WTC11 (cell line): ENCODE measurements around the gene PDSS2. TPM values are rescaled to one million over a fixed set of nuclear protein-coding genes. Genes with fewer than 3 reads are reported as not detected.

Experiments
- ATAC-seq: fragments of 200-7000 bp; cut with Tn5 transposase; 2 replicates; pipeline ENCODE4 v1.10.0; 2021; ENCODE audit warnings: mild to moderate bottlenecking, moderate library complexity
- CTCF ChIA-PET: fragments of 300-600 bp; sonication (Branson Sonifier 250); formaldehyde crosslinking; loops from one replicate; lab custom pipeline; 2021; ENCODE audit warnings: antibody characterized with exemption; lab: Charles Lee
- POLR2A ChIA-PET: fragments of 350-600 bp; sonication (Branson Sonifier 250); formaldehyde crosslinking; loops from one replicate; lab custom pipeline; 2021; ENCODE audit warnings: antibody characterized with exemption; lab: Charles Lee
- DNase-seq: peaks from one replicate; pipeline ENCODE4 v3.0.0; 2021; ENCODE audit warnings: low spot score
- H3K27ac Mint-ChIP-seq: 2 replicates; pipeline ENCODE4 v1.8.0; 2021; ENCODE audit warnings: mixed read lengths
- H3K27me3 Mint-ChIP-seq: 2 replicates; pipeline ENCODE4 v1.8.0; 2021; ENCODE audit warnings: low read depth, mild to moderate bottlenecking, moderate library complexity, mixed read lengths
- H3K36me3 Mint-ChIP-seq: 2 replicates; pipeline ENCODE4 v1.8.0; 2021; ENCODE audit warnings: mixed read lengths
- H3K4me1 Mint-ChIP-seq: 2 replicates; pipeline ENCODE4 v1.8.0; 2022; ENCODE audit warnings: mixed read lengths
- H3K4me3 Mint-ChIP-seq: 2 replicates; pipeline ENCODE4 v1.8.0; 2021; ENCODE audit warnings: mild to moderate bottlenecking, moderate library complexity, mixed read lengths
- H3K9me3 Mint-ChIP-seq: 2 replicates; pipeline ENCODE4 v1.8.0; 2021; ENCODE audit warnings: mixed read lengths
- CREM ChIP-seq: sonication (generic); formaldehyde crosslinking; IDR thresholded peaks from 2 replicates; pipeline ENCODE4 v1.8.1; 2022; ENCODE audit warnings: mild to moderate bottlenecking, missing genetic modification reagents, moderate library complexity
- ELF4 ChIP-seq: sonication (generic); formaldehyde crosslinking; IDR thresholded peaks from 2 replicates; pipeline ENCODE4 v1.8.1; 2022; ENCODE audit warnings: low read depth, mild to moderate bottlenecking, moderate library complexity, missing genetic modification reagents
- ETV6 ChIP-seq: sonication (generic); formaldehyde crosslinking; IDR thresholded peaks from 2 replicates; pipeline ENCODE4 v1.8.1; 2022; ENCODE audit warnings: mild to moderate bottlenecking, missing genetic modification reagents
- GABPB1 ChIP-seq: sonication (generic); formaldehyde crosslinking; IDR thresholded peaks from 2 replicates; pipeline ENCODE4 v1.8.1; 2023; ENCODE audit warnings: mild to moderate bottlenecking, missing genetic modification reagents
- GRHL2 ChIP-seq: fragments of 250-450 bp; sonication (Bioruptor Pico); IDR thresholded peaks from 2 replicates; pipeline ENCODE4 v1.8.0; 2022; ENCODE audit warnings: mild to moderate bottlenecking, moderate library complexity; ENCODE audit not compliant: insufficient replicate concordance, severe bottlenecking
- JUN ChIP-seq: sonication (generic); formaldehyde crosslinking; IDR thresholded peaks from 2 replicates; pipeline ENCODE4 v1.8.0; 2023; ENCODE audit warnings: mild to moderate bottlenecking, missing genetic modification reagents
- MXD4 ChIP-seq: fragments of 250-450 bp; sonication (Bioruptor Pico); IDR thresholded peaks from 2 replicates; pipeline ENCODE4 v1.8.0; 2021; ENCODE audit warnings: mild to moderate bottlenecking, moderate library complexity, borderline replicate concordance
- NR3C1 ChIP-seq: sonication (generic); formaldehyde crosslinking; conservative IDR thresholded peaks from 2 replicates; pipeline ENCODE4 v1.8.1; 2023; ENCODE audit warnings: low read depth, mild to moderate bottlenecking, missing genetic modification reagents
- OVOL2 ChIP-seq: fragments of 250-450 bp; sonication (Bioruptor Pico); IDR thresholded peaks from 2 replicates; pipeline ENCODE4 v1.9.0; 2021; ENCODE audit warnings: mild to moderate bottlenecking, borderline replicate concordance
- RORB ChIP-seq: fragments of 250-450 bp; sonication (Bioruptor Pico); IDR thresholded peaks from 2 replicates; pipeline ENCODE4 v1.9.0; 2021; ENCODE audit warnings: mild to moderate bottlenecking
- SMAD4 ChIP-seq: sonication (generic); formaldehyde crosslinking; IDR thresholded peaks from 2 replicates; pipeline ENCODE4 v1.8.0; 2022; ENCODE audit warnings: mild to moderate bottlenecking, missing genetic modification reagents
- TCF7 ChIP-seq: sonication (generic); formaldehyde crosslinking; IDR thresholded peaks from 2 replicates; pipeline ENCODE4 v1.8.0; 2022; ENCODE audit warnings: mild to moderate bottlenecking, low read depth, missing genetic modification reagents, moderate library complexity
- USF2 ChIP-seq: sonication (generic); formaldehyde crosslinking; IDR thresholded peaks from 2 replicates; pipeline ENCODE4 v1.8.1; 2023; ENCODE audit warnings: mild to moderate bottlenecking, missing genetic modification reagents, moderate library complexity
- ZNF121 ChIP-seq: sonication (generic); formaldehyde crosslinking; IDR thresholded peaks from 2 replicates; pipeline ENCODE4 v1.8.0; 2023; ENCODE audit warnings: missing genetic modification reagents
- ZNF138 ChIP-seq: sonication (generic); formaldehyde crosslinking; conservative IDR thresholded peaks from 2 replicates; pipeline ENCODE4 v1.8.1; 2022; ENCODE audit warnings: mild to moderate bottlenecking, moderate library complexity, missing genetic modification reagents
- ZNF671 ChIP-seq: fragments of 250-450 bp; sonication (Bioruptor Pico); IDR thresholded peaks from 2 replicates; pipeline ENCODE4 v1.8.0; 2021; ENCODE audit warnings: mild to moderate bottlenecking
- total RNA-seq: library from RNA; stranded (reverse); gene quantifications from 3 replicates; pipeline ENCODE4 v1.2.3, GENCODE V29; 2021
- TF ChIP-seq, protein P1 (sequence below): sonication (generic); formaldehyde crosslinking; IDR thresholded peaks from 2 replicates; pipeline ENCODE4 v1.8.0; 2022; ENCODE audit warnings: mild to moderate bottlenecking, missing genetic modification reagents
- TF ChIP-seq, protein P2 (sequence below): sonication (generic); formaldehyde crosslinking; IDR thresholded peaks from 2 replicates; pipeline ENCODE4 v1.8.1; 2023; ENCODE audit warnings: mild to moderate bottlenecking, missing genetic modification reagents
- TF ChIP-seq, protein P3 (sequence below): sonication (generic); formaldehyde crosslinking; IDR thresholded peaks from 2 replicates; pipeline ENCODE4 v1.8.0; 2023; ENCODE audit warnings: mild to moderate bottlenecking, missing genetic modification reagents
- TF ChIP-seq, protein P4 (sequence below): sonication (generic); formaldehyde crosslinking; IDR thresholded peaks from 2 replicates; pipeline ENCODE4 v1.8.1; 2022; ENCODE audit warnings: low read depth, mild to moderate bottlenecking, moderate library complexity, missing genetic modification reagents, borderline replicate concordance
- TF ChIP-seq, protein P5 (sequence below): sonication (generic); formaldehyde crosslinking; IDR thresholded peaks from 2 replicates; pipeline ENCODE4 v1.8.0; 2023; ENCODE audit warnings: missing genetic modification reagents, mild to moderate bottlenecking, borderline replicate concordance
- TF ChIP-seq, protein P6 (sequence below): sonication (generic); formaldehyde crosslinking; IDR thresholded peaks from 2 replicates; pipeline ENCODE4 v1.8.1; 2023; ENCODE audit warnings: mild to moderate bottlenecking, missing genetic modification reagents

PDSS2 gene
- total RNA-seq, 1 experiment from 2014 or later, result 18.3 TPM

DNA sequence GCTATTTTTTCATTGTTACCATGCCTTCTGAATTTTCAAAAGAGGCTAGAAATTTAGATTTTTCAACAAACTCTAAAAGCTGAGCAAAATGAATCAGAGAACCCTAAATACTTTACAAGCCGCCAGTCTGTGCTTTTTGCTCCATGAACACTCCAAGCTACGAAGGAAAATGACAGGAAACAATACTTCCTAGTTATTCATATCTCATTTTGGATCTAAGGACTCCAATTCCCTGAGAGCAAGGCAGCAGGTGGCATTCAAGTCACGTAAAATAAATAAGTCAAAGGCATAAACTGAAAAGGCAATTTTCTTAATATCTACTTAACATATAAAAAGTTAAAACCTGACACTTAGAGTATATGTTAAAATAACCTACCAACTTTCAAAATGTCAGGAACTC is 50.6 kb downstream of the PDSS2 start:
- TF ChIP-seq TCF7 (CRISPR knock-in tag), result no peak
- no peak for TF ChIP-seq ETV6 (CRISPR knock-in tag)
- TF ChIP-seq ZNF671, result no peak
- TF ChIP-seq, protein P1, sequence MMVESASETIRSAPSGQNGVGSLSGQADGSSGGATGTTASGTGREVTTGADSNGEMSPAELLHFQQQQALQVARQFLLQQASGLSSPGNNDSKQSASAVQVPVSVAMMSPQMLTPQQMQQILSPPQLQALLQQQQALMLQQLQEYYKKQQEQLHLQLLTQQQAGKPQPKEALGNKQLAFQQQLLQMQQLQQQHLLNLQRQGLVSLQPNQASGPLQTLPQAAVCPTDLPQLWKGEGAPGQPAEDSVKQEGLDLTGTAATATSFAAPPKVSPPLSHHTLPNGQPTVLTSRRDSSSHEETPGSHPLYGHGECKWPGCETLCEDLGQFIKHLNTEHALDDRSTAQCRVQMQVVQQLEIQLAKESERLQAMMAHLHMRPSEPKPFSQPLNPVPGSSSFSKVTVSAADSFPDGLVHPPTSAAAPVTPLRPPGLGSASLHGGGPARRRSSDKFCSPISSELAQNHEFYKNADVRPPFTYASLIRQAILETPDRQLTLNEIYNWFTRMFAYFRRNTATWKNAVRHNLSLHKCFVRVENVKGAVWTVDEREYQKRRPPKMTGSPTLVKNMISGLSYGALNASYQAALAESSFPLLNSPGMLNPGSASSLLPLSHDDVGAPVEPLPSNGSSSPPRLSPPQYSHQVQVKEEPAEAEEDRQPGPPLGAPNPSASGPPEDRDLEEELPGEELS (CRISPR knock-in tag), result no peak
- no peak for TF ChIP-seq MXD4 (CRISPR knock-in tag)
- TF ChIP-seq ZNF121 (CRISPR knock-in tag), result no peak
- TF ChIP-seq SMAD4 (CRISPR knock-in tag), result no peak
- TF ChIP-seq, protein P2, sequence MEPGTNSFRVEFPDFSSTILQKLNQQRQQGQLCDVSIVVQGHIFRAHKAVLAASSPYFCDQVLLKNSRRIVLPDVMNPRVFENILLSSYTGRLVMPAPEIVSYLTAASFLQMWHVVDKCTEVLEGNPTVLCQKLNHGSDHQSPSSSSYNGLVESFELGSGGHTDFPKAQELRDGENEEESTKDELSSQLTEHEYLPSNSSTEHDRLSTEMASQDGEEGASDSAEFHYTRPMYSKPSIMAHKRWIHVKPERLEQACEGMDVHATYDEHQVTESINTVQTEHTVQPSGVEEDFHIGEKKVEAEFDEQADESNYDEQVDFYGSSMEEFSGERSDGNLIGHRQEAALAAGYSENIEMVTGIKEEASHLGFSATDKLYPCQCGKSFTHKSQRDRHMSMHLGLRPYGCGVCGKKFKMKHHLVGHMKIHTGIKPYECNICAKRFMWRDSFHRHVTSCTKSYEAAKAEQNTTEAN (CRISPR knock-in tag), result no peak
- no peak for TF ChIP-seq NR3C1
- TF ChIP-seq, protein P3, sequence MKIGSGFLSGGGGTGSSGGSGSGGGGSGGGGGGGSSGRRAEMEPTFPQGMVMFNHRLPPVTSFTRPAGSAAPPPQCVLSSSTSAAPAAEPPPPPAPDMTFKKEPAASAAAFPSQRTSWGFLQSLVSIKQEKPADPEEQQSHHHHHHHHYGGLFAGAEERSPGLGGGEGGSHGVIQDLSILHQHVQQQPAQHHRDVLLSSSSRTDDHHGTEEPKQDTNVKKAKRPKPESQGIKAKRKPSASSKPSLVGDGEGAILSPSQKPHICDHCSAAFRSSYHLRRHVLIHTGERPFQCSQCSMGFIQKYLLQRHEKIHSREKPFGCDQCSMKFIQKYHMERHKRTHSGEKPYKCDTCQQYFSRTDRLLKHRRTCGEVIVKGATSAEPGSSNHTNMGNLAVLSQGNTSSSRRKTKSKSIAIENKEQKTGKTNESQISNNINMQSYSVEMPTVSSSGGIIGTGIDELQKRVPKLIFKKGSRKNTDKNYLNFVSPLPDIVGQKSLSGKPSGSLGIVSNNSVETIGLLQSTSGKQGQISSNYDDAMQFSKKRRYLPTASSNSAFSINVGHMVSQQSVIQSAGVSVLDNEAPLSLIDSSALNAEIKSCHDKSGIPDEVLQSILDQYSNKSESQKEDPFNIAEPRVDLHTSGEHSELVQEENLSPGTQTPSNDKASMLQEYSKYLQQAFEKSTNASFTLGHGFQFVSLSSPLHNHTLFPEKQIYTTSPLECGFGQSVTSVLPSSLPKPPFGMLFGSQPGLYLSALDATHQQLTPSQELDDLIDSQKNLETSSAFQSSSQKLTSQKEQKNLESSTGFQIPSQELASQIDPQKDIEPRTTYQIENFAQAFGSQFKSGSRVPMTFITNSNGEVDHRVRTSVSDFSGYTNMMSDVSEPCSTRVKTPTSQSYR, result no peak
- no peak for TF ChIP-seq ZNF138 (CRISPR knock-in tag)
- TF ChIP-seq, protein P4, sequence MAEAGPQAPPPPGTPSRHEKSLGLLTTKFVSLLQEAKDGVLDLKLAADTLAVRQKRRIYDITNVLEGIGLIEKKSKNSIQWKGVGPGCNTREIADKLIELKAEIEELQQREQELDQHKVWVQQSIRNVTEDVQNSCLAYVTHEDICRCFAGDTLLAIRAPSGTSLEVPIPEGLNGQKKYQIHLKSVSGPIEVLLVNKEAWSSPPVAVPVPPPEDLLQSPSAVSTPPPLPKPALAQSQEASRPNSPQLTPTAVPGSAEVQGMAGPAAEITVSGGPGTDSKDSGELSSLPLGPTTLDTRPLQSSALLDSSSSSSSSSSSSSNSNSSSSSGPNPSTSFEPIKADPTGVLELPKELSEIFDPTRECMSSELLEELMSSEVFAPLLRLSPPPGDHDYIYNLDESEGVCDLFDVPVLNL (CRISPR knock-in tag), result no peak
- TF ChIP-seq, all 79 proteins: peak for 0
- Mint-ChIP-seq H3K4me3 (no peak overlapping the region), H3K27me3 (no peaks in the 10 kb centered on the region), H3K4me1 (peaks cover 31% of the 10 kb centered on the region), H3K9me3 (peaks cover 17% of the 10 kb centered on the region), H3K36me3 (peaks cover 17% of the 10 kb centered on the region), H3K27ac (no peak overlapping the region)
- ATAC-seq (no peak), DNase-seq (no peak)
- POLR2A ChIA-PET, result no interaction called here
- CTCF ChIA-PET, result interaction anchor here (1.4 to 1.7 kb wide), 2 partner anchors 50 to 90 kb away, joined by 5 to 7 read pairs; partner anchors contain the start of gene PDSS2

GRCh38 chr6:107405002-107405401 is 54.4 kb downstream of the PDSS2 start:
- no peaks in the 10 kb centered on the region for H3K27me3 Mint-ChIP-seq
- ChIA-PET CTCF (no interaction called here), POLR2A (no interaction called here)
- H3K36me3 Mint-ChIP-seq, result peaks cover 37% of the 10 kb centered on the region
- no peak for DNase-seq
- ATAC-seq, result no peak
- peaks cover 35% of the 10 kb centered on the region for H3K4me1 Mint-ChIP-seq
- peaks cover 38% of the 10 kb centered on the region for H3K9me3 Mint-ChIP-seq
- no peak overlapping the region for H3K4me3 Mint-ChIP-seq
- no peak overlapping the region; the same call in 1 of the 2 replicates for H3K27ac Mint-ChIP-seq
- TF ChIP-seq RORB (CRISPR knock-in tag) (no peak), USF2 (CRISPR knock-in tag) (no peak), CREM (no peak), GABPB1 (CRISPR knock-in tag) (no peak), OVOL2 (CRISPR knock-in tag) (no peak), ZNF671 (no peak), TCF7 (CRISPR knock-in tag) (no peak), GRHL2 (CRISPR knock-in tag) (no peak), ELF4 (CRISPR knock-in tag) (no peak), JUN (CRISPR knock-in tag) (no peak)
- TF ChIP-seq, protein P5, sequence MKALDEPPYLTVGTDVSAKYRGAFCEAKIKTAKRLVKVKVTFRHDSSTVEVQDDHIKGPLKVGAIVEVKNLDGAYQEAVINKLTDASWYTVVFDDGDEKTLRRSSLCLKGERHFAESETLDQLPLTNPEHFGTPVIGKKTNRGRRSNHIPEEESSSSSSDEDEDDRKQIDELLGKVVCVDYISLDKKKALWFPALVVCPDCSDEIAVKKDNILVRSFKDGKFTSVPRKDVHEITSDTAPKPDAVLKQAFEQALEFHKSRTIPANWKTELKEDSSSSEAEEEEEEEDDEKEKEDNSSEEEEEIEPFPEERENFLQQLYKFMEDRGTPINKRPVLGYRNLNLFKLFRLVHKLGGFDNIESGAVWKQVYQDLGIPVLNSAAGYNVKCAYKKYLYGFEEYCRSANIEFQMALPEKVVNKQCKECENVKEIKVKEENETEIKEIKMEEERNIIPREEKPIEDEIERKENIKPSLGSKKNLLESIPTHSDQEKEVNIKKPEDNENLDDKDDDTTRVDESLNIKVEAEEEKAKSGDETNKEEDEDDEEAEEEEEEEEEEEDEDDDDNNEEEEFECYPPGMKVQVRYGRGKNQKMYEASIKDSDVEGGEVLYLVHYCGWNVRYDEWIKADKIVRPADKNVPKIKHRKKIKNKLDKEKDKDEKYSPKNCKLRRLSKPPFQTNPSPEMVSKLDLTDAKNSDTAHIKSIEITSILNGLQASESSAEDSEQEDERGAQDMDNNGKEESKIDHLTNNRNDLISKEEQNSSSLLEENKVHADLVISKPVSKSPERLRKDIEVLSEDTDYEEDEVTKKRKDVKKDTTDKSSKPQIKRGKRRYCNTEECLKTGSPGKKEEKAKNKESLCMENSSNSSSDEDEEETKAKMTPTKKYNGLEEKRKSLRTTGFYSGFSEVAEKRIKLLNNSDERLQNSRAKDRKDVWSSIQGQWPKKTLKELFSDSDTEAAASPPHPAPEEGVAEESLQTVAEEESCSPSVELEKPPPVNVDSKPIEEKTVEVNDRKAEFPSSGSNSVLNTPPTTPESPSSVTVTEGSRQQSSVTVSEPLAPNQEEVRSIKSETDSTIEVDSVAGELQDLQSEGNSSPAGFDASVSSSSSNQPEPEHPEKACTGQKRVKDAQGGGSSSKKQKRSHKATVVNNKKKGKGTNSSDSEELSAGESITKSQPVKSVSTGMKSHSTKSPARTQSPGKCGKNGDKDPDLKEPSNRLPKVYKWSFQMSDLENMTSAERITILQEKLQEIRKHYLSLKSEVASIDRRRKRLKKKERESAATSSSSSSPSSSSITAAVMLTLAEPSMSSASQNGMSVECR (CRISPR knock-in tag), result no peak
- TF ChIP-seq, protein P6, sequence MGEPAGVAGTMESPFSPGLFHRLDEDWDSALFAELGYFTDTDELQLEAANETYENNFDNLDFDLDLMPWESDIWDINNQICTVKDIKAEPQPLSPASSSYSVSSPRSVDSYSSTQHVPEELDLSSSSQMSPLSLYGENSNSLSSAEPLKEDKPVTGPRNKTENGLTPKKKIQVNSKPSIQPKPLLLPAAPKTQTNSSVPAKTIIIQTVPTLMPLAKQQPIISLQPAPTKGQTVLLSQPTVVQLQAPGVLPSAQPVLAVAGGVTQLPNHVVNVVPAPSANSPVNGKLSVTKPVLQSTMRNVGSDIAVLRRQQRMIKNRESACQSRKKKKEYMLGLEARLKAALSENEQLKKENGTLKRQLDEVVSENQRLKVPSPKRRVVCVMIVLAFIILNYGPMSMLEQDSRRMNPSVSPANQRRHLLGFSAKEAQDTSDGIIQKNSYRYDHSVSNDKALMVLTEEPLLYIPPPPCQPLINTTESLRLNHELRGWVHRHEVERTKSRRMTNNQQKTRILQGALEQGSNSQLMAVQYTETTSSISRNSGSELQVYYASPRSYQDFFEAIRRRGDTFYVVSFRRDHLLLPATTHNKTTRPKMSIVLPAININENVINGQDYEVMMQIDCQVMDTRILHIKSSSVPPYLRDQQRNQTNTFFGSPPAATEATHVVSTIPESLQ (CRISPR knock-in tag), result no peak
